HG02571 (cell line): ENCODE measurements around the gene DNHD1.

Experiments
- ATAC-seq: cut with Tn5 transposase; IDR thresholded peaks from one replicate; pipeline ENCODE4 v1.9.1; 2021; ENCODE audit warnings: mild to moderate bottlenecking, moderate library complexity; ENCODE audit not compliant: unreplicated experiment

Gene DNHD1

DNA sequence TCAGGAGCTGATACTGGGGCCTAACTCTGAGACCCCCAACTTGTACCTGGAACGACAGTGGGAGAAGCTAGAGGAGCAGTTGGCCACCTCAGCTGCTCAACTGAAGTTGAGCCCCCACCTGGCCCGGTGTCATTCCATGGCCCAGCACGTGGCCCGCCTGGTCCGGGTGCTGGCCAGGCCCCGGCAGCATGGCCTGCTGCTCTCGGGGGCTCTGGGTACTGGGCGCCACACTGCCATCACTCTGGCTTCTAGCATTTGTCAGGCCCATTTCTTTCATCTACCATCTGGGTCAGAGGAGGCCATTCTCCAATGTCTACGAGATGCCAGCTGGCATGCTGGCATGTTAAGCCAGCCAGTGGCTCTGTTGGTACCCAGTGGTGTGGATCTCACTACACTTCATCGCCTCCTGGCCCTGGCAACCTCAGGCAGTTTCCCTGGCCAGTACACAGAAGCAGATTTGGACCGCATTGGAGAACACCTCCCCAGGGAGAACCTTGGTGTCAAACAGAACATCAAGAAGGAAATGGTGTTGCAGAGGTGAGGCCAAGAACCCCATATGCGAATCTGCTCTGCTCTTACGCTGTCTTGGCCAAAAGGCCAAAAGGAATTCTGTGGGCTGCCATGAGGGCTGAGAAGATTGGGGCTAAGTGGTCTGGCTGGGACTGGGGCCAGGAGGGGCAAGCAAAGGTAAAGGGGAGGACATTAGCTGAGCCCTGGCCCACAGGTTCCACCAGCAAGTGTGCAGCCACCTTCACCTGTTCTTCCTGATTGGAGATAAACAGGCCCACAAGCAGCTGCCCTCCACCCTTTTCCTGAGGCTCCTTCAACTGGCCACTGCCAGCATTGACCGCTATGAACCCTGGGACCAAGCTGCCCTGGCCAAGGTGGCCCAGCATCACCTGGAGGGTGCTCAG, 60.9 kb downstream of the DNHD1 start:
- ATAC-seq, result no peak

DNA sequence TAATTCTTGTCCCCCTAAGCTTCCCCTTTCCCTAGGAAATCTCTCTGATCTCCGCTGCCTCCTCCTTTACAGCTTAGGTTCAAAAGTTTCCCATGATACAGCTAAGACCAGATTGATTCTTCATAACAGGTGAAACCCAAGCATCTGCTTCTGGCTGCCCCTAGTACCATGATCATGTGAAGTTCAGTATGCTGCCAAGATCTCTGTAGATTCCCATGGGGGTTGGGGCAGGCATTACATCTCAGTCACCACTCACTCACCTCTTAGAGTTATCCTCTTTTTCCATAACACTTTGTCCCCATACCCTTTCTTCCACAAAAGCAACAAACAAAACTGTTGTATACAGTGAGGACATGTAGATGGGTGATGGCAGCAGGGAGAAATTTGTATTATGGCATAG, 62.3 kb downstream of the DNHD1 start:
- ATAC-seq, result no peak

DNA sequence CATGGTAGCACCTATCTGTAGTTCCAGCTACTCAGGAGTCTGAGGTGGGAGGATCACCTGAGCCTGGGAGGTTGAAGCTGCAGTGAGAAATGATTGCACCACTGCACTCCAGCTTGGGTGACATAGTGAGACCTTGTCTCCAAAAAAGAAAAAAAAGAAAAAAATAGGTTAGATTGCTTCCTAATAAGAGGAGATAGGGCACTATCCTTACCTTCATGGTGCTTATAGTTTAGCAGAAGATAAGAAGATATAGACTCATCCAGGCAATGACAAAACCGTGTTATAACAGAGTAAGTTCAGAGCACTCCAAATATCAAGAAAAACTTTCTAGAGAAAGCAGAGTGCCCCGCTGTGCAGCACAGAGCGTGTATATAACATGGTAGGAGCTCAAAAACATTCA, 64.2 kb downstream of the DNHD1 start:
- ATAC-seq, result no peak

DNA sequence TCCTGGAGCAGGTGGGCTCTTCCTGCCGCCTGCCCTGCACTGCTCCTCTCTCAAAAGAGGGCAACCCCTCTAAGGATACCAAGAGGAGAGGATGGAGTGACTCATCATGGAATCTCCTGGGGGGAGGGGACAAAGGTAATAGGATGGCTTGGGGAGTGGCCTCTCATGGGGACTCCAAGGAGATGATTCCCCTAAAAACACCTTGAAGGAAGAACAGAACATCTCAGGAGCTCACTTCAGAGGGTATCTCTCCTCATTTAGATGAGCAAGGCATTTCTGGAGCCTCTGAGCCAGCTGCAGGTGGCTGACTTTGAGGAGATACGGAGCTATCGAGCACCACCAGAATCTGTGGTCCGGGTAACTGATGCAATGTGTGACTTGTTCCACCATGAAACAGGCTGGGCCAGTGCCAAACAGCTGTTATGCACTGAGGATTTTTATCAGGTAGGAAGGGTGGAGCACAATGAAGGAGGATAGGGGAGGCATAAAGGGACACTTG, 66.1 kb downstream of the DNHD1 start:
- no peak for ATAC-seq

DNA sequence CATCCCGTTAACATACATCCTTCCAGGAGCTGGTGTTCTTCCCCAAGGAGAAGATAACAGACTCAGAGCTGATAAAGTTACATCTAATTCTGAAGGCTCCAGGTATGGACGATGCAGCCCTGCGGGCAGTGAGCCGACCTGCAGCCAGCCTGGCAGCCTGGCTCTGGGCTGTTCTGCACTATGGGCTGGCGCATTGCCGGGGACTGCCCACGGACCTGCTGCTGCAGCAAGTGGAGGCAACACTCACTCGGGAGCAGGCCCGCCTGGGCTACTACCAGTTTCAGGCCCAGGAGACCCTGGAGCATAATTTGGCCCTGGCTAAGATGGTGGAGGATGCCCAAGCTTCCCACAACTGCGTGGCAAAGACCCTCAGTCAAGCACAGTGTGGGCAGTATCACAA, 66.6 kb downstream of the DNHD1 start:
- no peak for ATAC-seq

DNA sequence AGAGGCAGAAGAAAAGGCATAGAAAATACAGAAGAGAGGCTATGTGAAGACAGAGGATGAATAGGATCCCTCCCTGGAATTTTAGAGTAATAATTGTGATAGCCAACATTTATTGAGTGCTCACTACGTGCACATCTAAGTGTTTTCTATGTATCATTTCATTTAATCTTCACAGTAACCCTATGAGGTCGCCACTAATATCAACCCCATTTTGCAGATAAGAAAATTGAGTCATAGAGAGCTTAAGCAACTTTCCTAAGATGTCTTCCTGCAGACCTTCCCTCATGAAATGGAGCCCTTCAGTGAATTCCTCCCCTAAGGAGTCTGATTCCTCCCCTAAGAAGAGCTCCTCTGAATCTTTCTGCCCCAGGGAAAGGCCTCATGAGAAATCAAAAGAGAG, 68.2 kb downstream of the DNHD1 start:
- no peak for ATAC-seq

DNA sequence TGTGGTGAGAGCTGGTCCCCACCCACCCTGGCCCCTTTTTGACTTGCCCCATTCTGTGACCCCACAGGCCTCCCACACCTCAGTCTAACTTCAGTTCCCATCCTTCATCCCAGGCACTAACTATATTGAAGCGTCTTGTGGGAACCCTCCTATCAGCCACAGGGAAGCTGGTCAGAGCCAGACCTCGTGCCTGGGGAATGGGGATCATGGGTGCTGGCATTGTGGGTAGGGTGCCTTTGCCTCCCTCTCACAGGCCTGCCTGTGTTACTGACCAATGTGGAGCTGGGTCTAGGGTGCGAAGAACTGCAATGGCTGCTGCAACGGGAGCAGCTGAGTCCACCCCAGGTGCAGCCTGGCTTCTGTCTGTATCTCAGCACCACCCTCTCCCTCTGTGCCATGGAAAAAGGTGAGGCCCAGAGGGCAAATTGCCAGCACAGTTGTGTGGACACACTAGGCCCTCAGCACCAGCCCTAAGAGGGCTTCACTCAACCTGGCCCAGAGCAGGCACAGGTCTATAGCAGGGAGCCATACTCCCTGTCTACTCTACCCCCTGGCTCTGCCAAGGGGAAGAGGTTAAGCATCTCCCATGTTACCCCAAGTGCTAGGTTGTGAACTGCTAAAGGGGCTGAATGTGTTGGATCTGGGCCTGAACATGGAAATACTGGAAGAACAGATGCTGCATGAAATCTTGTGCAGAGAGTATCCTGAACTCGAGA, 69.1 kb downstream of the DNHD1 start:
- no peak for ATAC-seq

DNA sequence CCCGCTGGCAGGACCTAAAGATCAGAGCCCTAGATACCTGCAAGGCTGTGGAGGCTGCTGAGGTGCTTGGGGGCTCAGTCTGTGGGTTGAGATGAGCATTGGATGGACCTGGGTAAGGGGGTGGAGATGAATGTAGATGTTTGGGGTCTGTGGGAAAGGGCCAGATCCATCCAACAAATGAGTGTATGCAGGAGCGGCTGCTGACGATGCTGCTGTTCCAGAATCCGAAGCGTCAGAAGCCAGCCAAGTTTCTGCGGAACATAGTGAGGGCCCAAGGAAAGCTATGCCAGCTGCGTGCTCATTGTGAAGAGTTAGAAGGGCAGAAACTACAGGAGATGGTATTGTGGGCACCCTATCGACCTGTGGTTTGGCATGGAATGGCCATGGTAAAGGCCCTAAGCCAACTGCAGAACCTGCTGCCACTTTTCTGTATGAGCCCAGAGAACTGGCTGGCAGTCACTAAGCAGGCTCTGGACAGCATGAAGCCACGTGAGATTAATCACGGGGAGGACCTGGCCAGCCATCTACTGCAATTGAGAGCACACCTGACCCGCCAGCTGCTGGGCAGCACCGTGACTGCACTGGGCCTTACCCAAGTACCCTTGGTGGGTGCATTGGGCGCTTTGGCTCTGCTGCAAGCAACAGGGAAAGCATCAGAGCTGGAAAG, 69.8 kb downstream of the DNHD1 start:
- ATAC-seq, result no peak

DNA sequence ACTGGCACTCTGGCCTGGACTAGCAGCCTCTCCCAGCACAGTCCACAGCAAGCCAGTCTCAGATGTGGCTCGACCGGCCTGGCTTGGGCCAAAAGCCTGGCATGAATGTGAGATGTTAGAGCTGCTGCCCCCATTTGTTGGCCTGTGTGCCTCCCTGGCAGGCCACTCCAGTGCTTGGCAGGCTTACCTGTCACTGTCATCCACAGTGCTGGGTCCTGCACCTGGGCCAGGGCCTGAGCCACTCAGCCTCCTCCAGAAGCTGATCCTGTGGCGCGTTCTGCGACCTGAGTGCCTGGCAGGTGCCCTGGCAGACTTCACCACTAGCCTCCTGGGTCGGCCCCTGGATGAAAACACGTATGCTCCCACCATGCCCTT, 70.3 kb downstream of the DNHD1 start:
- ATAC-seq, result no peak

DNA sequence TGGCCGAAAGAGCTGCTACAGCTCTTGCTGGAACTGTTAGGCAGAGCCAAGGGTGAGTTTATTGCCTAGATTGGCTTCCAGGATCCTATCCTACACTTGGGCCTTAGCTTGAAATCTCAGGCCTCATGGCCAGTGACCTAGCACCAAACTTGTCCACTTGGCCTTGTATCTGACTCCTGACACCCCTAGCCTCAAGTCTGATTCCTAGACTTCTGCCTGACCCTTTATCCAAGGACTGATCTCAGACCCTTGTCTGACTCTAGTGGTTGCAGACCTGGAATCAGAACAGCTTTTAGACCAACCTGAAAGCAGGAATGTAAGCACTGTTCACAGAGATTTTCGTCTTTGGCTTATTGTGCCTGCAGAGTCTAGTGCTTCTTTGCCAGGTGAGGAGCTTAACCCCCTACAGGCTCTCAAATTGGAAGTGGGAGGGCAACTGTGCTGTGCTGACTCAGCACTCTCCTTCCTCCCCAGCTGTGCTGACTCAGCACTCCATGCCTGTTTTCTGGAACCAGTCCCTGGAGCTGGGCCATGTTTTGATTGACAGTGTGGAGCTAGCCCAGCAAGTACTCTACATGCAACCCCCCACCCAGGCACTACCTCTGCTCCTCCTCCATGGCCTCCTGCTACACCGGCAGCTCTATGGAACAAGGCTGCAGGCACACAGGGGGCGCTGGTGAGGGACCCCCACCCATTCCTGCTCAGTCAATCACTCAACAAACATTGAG, 71.3 kb downstream of the DNHD1 start:
- ATAC-seq, result no peak

DNA sequence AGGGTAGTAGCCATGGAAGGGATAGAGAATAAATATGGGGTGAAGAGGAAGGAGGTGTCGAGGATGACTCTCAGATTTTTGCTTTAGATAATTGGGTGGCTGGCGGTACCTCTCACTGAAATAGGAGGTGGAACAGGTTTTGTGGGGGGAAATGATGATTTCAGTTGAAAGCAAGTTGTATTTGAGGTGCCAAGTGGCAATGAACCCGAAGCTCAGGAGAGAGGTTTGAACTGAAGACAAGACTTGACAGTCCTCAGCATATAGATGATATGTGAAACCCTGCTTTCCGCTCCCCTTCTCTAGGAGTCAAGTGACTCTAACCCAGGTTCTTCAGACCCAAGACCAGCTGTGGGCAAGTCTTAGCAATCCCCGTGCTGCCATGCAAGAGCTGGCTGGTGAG, 72.6 kb downstream of the DNHD1 start:
- no peak for ATAC-seq

DNA sequence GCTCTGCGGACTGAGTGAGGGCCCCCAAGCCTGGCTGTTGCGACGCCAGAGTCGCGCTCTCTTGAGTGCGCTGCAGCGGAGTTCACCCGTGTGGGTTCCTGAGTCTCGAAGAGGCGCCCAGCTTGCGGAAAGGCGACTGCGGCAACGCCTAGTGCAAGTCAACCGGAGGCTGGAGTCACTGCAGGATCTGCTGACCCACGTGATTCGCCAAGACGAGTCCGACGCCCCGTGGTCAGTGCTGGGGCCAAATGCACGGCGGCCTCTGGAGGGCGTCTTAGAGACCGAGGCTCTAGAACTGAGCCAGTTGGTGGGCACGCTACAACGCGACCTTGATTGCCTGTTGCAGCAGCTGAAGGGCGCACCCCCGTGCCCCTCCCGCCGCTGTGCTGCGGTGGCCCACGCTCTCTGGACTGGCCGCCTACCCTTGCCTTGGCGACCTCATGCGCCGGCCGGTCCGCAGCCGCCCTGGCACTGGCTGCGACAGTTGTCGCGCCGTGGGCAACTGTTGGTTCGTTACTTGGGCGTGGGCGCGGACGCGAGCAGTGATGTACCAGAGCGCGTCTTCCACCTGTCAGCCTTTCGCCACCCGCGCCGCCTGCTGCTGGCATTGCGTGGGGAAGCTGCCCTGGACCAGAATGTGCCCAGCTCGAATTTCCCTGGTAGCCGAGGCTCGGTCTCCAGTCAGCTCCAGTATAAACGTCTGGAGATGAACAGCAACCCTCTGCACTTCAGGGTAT, 73.8 kb downstream of the DNHD1 start:
- ATAC-seq, result no peak

DNA sequence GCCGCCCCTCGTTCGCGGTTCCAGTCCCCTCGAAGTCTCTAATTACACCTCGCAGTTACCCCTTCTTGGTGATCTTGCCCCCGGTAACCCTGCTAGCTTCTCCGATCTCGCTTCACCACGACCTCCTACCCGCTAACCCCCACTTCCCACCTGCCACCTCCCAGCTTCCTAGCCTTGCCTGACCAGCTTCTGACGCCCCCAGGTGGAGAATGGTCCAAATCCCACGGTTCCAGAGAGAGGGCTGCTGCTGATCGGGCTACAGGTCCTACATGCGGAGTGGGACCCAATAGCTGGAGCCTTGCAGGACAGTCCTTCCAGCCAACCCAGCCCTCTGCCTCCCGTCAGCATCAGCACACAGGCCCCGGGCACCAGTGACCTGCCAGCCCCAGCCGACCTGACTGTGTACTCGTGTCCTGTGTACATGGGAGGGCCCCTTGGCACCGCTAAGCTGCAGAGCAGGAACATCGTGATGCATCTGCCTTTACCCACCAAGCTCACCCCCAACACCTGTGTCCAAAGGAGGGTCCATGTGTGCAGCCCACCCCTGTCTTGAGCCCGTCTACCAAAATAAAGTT, 74.4 kb downstream of the DNHD1 start:
- no peak for ATAC-seq

DNA sequence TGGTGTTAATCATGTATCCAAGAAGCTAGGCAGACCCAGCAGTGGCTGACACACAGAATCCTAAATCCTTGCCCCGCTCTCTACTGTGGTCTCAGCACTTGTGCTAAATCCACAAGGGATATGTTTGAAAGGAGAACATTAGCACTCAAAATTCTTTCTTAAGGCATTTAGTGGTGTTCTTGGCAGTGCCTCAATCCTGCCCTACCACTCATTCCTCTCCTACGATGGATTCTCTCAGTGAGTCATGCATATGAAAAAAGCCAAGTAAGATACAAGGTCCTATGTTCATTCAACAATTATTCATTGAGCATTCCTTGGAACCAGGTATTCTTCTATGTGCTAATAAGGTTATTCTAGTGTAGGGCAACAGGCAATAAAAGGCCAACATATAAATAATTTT, 75.1 kb downstream of the DNHD1 start:
- ATAC-seq, result no peak

DNA sequence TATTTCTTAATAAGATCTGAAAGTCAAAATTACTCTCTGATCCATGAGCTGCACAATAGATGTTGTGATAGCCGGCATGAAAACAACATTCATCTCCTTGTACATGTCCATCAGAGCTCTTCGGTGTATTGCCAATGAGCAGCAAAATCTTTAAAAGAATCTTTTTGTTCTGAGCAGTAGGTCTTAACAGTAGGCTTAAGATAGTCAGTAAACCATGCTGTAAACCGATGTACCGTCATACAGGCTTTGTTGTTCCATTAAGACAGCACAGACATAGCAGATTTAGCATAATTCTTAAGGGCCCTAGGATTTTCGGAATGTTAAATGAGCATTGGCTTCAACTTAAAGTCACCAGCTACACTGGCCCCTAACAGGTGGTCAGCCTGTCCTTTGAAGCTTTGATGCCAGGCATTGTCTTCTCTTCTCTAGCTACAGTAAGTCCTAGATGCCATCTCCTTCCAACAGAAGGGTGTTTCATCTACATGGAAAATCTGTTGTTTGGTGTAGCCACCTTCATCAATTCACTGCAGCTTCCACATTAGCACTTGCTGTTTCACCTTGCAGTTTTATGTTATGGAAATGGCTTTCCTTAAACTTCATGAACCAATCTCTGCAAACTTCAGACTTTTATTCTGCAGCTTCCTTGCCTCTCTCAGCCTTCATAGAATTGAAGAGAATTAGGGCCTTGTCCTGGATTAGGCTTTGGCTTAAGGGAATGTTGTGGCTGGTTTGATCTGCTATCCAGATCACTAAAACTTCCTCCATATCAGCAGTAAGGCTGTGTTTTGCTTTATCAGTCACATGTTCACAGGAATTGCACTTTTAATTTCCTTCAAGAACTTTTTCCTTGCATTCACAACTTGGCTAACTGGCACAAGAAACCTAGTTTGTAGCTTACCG, 78.0 kb downstream of the DNHD1 start:
- no peak for ATAC-seq

DNA sequence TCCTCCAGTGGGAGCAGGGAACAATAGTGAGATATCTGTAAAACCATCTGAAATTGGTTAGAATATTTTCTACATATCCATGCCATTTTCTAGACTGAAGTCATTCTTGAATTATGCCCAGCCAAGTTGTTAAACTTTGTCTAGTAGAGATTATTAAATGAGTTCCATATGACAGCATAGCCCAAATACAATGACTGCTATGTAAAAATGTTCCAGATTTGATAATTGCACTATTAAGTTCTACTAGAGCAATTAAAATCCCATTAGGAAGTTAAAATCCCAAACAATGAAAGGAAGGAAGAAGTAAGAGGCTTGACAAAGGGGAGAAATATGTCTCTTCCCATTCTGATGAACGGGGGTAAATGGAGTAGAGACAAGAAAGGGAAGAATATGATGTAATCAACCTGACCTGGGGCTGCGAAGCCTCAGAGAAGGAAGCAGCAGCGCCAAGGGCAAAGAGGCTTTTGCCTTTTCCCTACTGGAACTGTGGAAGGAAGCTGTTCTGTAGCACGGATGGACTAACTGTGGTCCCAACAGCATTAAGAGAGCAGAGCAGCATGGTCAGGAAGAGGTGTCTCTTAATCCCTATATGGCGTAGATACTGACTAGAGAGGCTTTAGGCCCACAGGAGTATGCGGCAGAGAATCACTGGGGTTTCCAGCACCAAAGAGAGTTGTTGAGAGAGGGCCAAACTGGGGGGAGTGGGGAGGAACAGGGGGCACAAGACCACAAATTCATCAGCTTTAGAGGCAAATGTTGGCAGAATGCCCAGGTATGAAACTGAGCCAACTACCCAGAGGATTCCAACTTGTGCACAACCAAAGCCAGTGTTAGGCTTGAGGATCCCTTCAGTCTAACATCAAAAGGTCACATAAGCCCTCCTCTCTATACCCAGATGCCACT, 79.6 kb downstream of the DNHD1 start:
- ATAC-seq, result no peak

DNA sequence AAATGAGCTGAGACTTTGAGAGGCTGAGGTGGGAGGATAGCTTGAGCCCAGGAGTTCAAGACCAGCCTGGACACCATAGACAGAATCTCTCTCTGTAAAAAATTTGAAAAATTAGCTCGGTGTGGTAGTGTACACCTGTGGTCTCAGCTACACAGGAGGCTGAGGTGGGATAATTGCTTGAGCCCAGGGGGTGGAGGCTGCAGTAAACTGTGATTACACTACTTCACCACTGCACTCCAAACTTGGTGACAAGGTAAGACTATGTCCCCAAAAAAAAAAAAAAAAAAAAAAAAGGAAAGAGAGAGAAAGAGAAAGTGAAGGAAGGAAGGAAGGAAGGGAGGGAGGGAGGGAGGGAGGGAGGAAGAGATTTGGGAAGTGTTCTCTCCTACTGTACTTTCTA, 81.1 kb downstream of the DNHD1 start:
- no peak for ATAC-seq

DNA sequence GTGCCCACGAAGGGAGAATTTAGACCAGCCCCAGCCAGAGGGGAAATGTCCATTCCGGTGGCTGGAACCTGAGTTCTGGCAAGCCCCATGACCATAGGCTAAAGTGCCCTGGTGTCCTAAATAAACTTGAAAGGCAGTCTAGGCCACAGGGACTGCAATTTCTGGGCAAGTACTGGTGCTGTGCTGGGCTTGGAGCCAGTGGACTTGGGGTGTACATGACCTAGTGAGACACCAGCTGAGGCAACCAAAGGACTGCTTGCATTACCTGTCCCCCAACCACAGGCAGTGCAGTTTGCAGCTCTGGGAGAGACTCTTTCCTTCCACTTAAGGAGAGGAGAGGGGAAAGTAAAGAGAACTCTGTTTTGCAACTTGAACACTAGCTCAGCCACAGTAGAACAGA, 82.6 kb downstream of the DNHD1 start:
- no peak for ATAC-seq
